SK-N-SH (cell line): ENCODE data around the gene SFT2D1. TPM values are rescaled to one million over a fixed set of nuclear protein-coding genes. Genes with fewer than 3 reads are reported as not detected.

Source experiments
- CTCF ChIA-PET: fragments of 300-600, 350-600 bp; formaldehyde crosslinking; extraction: SDS; loops from one replicate; lab custom pipeline; 2021; lab: Yijun Ruan, JAX
- POLR2A ChIA-PET: fragments of 350-600 bp; sonication (Branson Sonifier 250); formaldehyde crosslinking; extraction: SDS; loops from one replicate; lab custom pipeline; 2020; ENCODE audit warnings: antibody characterized with exemption, inconsistent platforms; lab: Yijun Ruan, JAX
- DNase-seq: peaks from one replicate; pipeline ENCODE4 v3.0.0; 2012
- H2AFZ ChIP-seq: fragments of 200-600 bp; sonication (generic); 2 replicates; pipeline ENCODE4 v1.8.1; 2016; ENCODE audit warnings: antibody characterized with exemption, mild to moderate bottlenecking, low read depth
- H3F3A ChIP-seq: fragments of 200-600 bp; sonication (generic); replicated peaks from 2 replicates; pipeline ENCODE3; 2016; ENCODE audit warnings: antibody characterized with exemption, mild to moderate bottlenecking; ENCODE audit not compliant: insufficient read depth
- H3K27ac ChIP-seq, 2 experiments: fragments of 200-500 bp in 1 of 2; fragments of 200-600 bp in 1 of 2; sonication (Bioruptor generic) in 1 of 2; sonication (generic), shearing (Covaris generic) in 1 of 2; 2 replicates each; pipeline versions ENCODE4 v1.5.1 to v1.6.1; 2014 to 2016; ENCODE audit warnings: low read depth in 2 of 2, inconsistent platforms in 1 of 2, low read length in 1 of 2, mild to moderate bottlenecking in 1 of 2, mixed read lengths in 1 of 2
- H3K27me3 ChIP-seq: fragments of 200-600 bp; sonication (generic), shearing (Covaris generic); 2 replicates; pipeline ENCODE4 v1.6.1; 2016; ENCODE audit warnings: mixed run types; ENCODE audit not compliant: insufficient read depth
- H3K36me3 ChIP-seq, 2 experiments: fragments of 200-500 bp in 1 of 2; fragments of 200-600 bp in 1 of 2; sonication (Bioruptor generic) in 1 of 2; sonication (generic) in 1 of 2; replicated peaks in 1 of 2; 2 replicates each; pipeline versions ENCODE3 to v1.5.1; 2014 to 2016; ENCODE audit warnings: low read length in 1 of 2, mild to moderate bottlenecking in 1 of 2; ENCODE audit not compliant: insufficient read depth in 2 of 2, control insufficient read depth in 1 of 2
- H3K4me1 ChIP-seq, 2 experiments: fragments of 200-500 bp in 1 of 2; fragments of 200-600 bp in 1 of 2; sonication (Bioruptor generic) in 1 of 2; sonication (generic), shearing (Covaris generic) in 1 of 2; 2 replicates each; pipeline versions ENCODE4 v1.5.1 to v1.6.1; 2014 to 2016; ENCODE audit warnings: low read depth in 1 of 2, low read length in 1 of 2, mixed run types in 1 of 2; ENCODE audit not compliant: insufficient read depth in 2 of 2, control insufficient read depth in 1 of 2
- H3K4me2 ChIP-seq: fragments of 200-600 bp; sonication (generic), shearing (Covaris generic); 2 replicates; pipeline ENCODE4 v1.6.1; 2017; ENCODE audit warnings: mixed run types
- H3K4me3 ChIP-seq, 2 experiments: fragments of 200-500 bp in 1 of 2; fragments of 200-600 bp in 1 of 2; sonication (Bioruptor generic) in 1 of 2; sonication (generic), shearing (Covaris generic) in 1 of 2; 2 replicates each; pipeline versions ENCODE4 v1.5.1 to v1.8.1; 2014 to 2016; ENCODE audit warnings: low read depth in 2 of 2, inconsistent platforms in 1 of 2, low read length in 1 of 2, mild to moderate bottlenecking in 1 of 2, mixed read lengths in 1 of 2, moderate library complexity in 1 of 2
- H3K79me2 ChIP-seq: fragments of 200-600 bp; sonication (generic); 2 replicates; pipeline ENCODE4 v1.8.1; 2017; ENCODE audit warnings: mild to moderate bottlenecking; ENCODE audit not compliant: insufficient read depth
- H3K9ac ChIP-seq: fragments of 200-600 bp; sonication (generic); 2 replicates; pipeline ENCODE4 v1.6.1; 2017; ENCODE audit warnings: mixed run types
- H3K9me2 ChIP-seq: fragments of 200-600 bp; sonication (generic); 2 replicates; pipeline ENCODE4 v1.6.1; 2017; ENCODE audit warnings: mixed run types
- H3K9me3 ChIP-seq: fragments of 200-600 bp; sonication (generic); 2 replicates; pipeline ENCODE4 v1.6.1; 2017; ENCODE audit warnings: mixed run types, mild to moderate bottlenecking, moderate library complexity
- H4K20me1 ChIP-seq: fragments of 200-600 bp; sonication (generic); 2 replicates; pipeline ENCODE4 v1.6.1; 2017; ENCODE audit warnings: mild to moderate bottlenecking, mixed run types; ENCODE audit not compliant: insufficient read depth
- GABPA ChIP-seq: IDR thresholded peaks from 2 replicates; pipeline ENCODE4 v1.4.0; 2012; ENCODE audit warnings: low read depth, mild to moderate bottlenecking
- MEF2A ChIP-seq: IDR thresholded peaks from 2 replicates; pipeline ENCODE4 v1.4.0; 2012; ENCODE audit warnings: low read depth, borderline replicate concordance
- NRF1 ChIP-seq: IDR thresholded peaks from 2 replicates; pipeline ENCODE4 v1.6.1; 2012; ENCODE audit warnings: low read depth, mild to moderate bottlenecking, low read length
- POLR2AphosphoS5 ChIP-seq: IDR thresholded peaks from 2 replicates; pipeline ENCODE4 v1.6.1; 2012; ENCODE audit warnings: low read depth, low read length
- RAD21 ChIP-seq: IDR thresholded peaks from 2 replicates; pipeline ENCODE4 v1.6.1; 2012; ENCODE audit warnings: mild to moderate bottlenecking, low read length
- RFX5 ChIP-seq: IDR thresholded peaks from 2 replicates; pipeline ENCODE4 v1.6.1; 2012; ENCODE audit warnings: mild to moderate bottlenecking, improper control_type of control experiment, low read length
- YY1 ChIP-seq: IDR thresholded peaks from 2 replicates; pipeline ENCODE4 v1.4.0; 2012; ENCODE audit warnings: low read depth, mild to moderate bottlenecking
- WGBS: methylation state at CpG from one replicate; pipeline ENCODE4 v1.1.6; 2017; ENCODE audit warnings: low lambda C conversion rate; 5-methylcytosine and 5-hydroxymethylcytosine counted together
- polyA plus RNA-seq, 3 experiments: library from polyadenylated mRNA; depleted of rRNA; stranded (reverse); fragments of >200 nt; gene quantifications; 2 replicates each; pipeline ENCODE4 v1.2.3, GENCODE V29; 2012
- TF ChIP-seq, protein P1 (sequence below): fragments of 200-600 bp; sonication (generic); IDR thresholded peaks from 2 replicates; pipeline ENCODE4 v1.6.1; 2017; ENCODE audit warnings: antibody characterized with exemption, mild to moderate bottlenecking, moderate library complexity
- TF ChIP-seq, protein P2 (sequence below): IDR thresholded peaks from 2 replicates; pipeline ENCODE4 v1.6.1; 2012; ENCODE audit warnings: mild to moderate bottlenecking, low read depth, low read length, moderate library complexity
- TF ChIP-seq, protein P3 (sequence below): fragments of 150-350 bp; IDR thresholded peaks from 2 replicates; pipeline ENCODE4 v1.6.1; 2017; ENCODE audit warnings: antibody characterized with exemption, low read length, low read depth, borderline replicate concordance

Gene SFT2D1
- polyA plus RNA-seq, 1 of the 3 experiments (the other 2 are of a cell fraction): 131 TPM

DNA sequence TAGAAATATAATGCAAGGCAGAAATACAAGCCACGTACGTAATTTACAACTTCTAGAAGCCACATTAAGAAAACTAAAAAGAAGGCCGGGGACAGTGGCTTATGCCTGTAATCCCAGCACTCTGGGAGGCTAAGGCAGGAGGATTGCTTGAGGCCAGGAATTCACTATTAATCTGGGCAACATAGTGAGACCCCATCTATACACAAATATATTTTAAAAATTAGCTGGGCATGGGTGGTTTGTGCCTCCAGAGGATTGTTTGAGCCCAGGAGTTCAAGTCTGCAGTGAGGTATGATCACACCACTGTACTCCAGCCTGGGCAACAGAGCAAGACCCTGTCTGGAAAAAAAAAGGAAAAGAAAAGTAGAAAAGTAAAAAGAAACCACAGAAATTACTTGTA, 28.1 kb upstream of the SFT2D1 start:
- CTCF ChIA-PET: interaction anchor here (1.1 kb wide), 1 partner anchor 25 kb away, joined by 3 read pairs; no protein-coding TSS in a partner anchor
- 90% methylated on average over 3 of the region's 3 CpGs for WGBS
- peaks cover 0 to 5% of the 10 kb centered on the region in 2 experiments; a peak in 1 of 4 replicates for H3K4me1 ChIP-seq

More for the DNA sequence above, 28.1 kb upstream of the SFT2D1 start:
- Histone ChIP-seq H3K4me3 (no peak overlapping the region), H3K27ac (no peak overlapping the region), H3K36me3 (peaks cover 3 to 7% of the 10 kb centered on the region in 2 experiments), H4K20me1 (no peaks in the 10 kb centered on the region), H3K4me2 (no peak overlapping the region), H3K9me3 (no peaks in the 10 kb centered on the region; the same call in 1 of the 2 replicates), H3K9me2 (no peaks in the 10 kb centered on the region), H3K27me3 (no peaks in the 10 kb centered on the region), H2AFZ (no peak overlapping the region), H3F3A (peaks cover 5% of the 10 kb centered on the region), H3K9ac (no peak overlapping the region), H3K79me2 (no peaks in the 10 kb centered on the region)
- DNase-seq: no peak
- no peak for TF ChIP-seq RAD21
- TF ChIP-seq, protein P1, sequence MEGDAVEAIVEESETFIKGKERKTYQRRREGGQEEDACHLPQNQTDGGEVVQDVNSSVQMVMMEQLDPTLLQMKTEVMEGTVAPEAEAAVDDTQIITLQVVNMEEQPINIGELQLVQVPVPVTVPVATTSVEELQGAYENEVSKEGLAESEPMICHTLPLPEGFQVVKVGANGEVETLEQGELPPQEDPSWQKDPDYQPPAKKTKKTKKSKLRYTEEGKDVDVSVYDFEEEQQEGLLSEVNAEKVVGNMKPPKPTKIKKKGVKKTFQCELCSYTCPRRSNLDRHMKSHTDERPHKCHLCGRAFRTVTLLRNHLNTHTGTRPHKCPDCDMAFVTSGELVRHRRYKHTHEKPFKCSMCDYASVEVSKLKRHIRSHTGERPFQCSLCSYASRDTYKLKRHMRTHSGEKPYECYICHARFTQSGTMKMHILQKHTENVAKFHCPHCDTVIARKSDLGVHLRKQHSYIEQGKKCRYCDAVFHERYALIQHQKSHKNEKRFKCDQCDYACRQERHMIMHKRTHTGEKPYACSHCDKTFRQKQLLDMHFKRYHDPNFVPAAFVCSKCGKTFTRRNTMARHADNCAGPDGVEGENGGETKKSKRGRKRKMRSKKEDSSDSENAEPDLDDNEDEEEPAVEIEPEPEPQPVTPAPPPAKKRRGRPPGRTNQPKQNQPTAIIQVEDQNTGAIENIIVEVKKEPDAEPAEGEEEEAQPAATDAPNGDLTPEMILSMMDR: no peak
- TF ChIP-seq YY1: no peak
- no peak for TF ChIP-seq NRF1
- TF ChIP-seq POLR2AphosphoS5: no peak
- TF ChIP-seq GABPA: no peak
- no peak for TF ChIP-seq MEF2A
- TF ChIP-seq, protein P2, sequence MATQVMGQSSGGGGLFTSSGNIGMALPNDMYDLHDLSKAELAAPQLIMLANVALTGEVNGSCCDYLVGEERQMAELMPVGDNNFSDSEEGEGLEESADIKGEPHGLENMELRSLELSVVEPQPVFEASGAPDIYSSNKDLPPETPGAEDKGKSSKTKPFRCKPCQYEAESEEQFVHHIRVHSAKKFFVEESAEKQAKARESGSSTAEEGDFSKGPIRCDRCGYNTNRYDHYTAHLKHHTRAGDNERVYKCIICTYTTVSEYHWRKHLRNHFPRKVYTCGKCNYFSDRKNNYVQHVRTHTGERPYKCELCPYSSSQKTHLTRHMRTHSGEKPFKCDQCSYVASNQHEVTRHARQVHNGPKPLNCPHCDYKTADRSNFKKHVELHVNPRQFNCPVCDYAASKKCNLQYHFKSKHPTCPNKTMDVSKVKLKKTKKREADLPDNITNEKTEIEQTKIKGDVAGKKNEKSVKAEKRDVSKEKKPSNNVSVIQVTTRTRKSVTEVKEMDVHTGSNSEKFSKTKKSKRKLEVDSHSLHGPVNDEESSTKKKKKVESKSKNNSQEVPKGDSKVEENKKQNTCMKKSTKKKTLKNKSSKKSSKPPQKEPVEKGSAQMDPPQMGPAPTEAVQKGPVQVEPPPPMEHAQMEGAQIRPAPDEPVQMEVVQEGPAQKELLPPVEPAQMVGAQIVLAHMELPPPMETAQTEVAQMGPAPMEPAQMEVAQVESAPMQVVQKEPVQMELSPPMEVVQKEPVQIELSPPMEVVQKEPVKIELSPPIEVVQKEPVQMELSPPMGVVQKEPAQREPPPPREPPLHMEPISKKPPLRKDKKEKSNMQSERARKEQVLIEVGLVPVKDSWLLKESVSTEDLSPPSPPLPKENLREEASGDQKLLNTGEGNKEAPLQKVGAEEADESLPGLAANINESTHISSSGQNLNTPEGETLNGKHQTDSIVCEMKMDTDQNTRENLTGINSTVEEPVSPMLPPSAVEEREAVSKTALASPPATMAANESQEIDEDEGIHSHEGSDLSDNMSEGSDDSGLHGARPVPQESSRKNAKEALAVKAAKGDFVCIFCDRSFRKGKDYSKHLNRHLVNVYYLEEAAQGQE: no peak
- TF ChIP-seq, protein P3, sequence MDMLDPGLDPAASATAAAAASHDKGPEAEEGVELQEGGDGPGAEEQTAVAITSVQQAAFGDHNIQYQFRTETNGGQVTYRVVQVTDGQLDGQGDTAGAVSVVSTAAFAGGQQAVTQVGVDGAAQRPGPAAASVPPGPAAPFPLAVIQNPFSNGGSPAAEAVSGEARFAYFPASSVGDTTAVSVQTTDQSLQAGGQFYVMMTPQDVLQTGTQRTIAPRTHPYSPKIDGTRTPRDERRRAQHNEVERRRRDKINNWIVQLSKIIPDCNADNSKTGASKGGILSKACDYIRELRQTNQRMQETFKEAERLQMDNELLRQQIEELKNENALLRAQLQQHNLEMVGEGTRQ: no peak
- TF ChIP-seq RFX5: no peak
- POLR2A ChIA-PET: no interaction called here
